Progenitor cell of endocrine pancreas (in vitro differentiated cells): ENCODE results near the gene CDK11B. TPM values are rescaled to one million over a fixed set of nuclear protein-coding genes. Genes with fewer than 3 reads are reported as not detected.
A peak's percentile ranks its signal among the peaks of the same experiment; 100 is the strongest.

Experiments
- DNase-seq: peaks from one replicate; pipeline ENCODE4 v3.0.0; 2021; ENCODE audit warnings: low spot score; ENCODE audit not compliant: unreplicated experiment
- H3K27ac Mint-ChIP-seq: 2 replicates; pipeline ENCODE4 v1.8.0; 2021; ENCODE audit warnings: mild to moderate bottlenecking, moderate library complexity, mixed read lengths
- H3K27me3 Mint-ChIP-seq: 2 replicates; pipeline ENCODE4 v1.8.0; 2021; ENCODE audit warnings: mixed read lengths
- H3K36me3 Mint-ChIP-seq: 2 replicates; pipeline ENCODE4 v1.8.0; 2022; ENCODE audit warnings: mixed read lengths; ENCODE audit not compliant: insufficient read depth
- H3K4me1 Mint-ChIP-seq: 2 replicates; pipeline ENCODE4 v1.8.0; 2021; ENCODE audit warnings: low read depth, mixed read lengths
- H3K4me3 Mint-ChIP-seq: 2 replicates; pipeline ENCODE4 v1.8.0; 2021; ENCODE audit warnings: low read depth, mild to moderate bottlenecking, moderate library complexity, mixed read lengths
- H3K9me3 Mint-ChIP-seq: 2 replicates; pipeline ENCODE4 v1.8.0; 2021; ENCODE audit warnings: low read depth, mixed read lengths
- total RNA-seq: library from RNA; stranded (reverse); gene quantifications from 2 replicates; pipeline ENCODE4 v1.2.1, GENCODE V29; 2021
- TF ChIP-seq, protein P1 (sequence below): fragments of 200-600 bp; sonication (generic); IDR thresholded peaks from one replicate; pipeline ENCODE4 v1.5.0; 2021; ENCODE audit warnings: antibody characterized with exemption, mild to moderate bottlenecking; ENCODE audit not compliant: unreplicated experiment

The CDK11B gene
- total RNA-seq, 1 donor from 2014 or later = 28.7 TPM

DNA sequence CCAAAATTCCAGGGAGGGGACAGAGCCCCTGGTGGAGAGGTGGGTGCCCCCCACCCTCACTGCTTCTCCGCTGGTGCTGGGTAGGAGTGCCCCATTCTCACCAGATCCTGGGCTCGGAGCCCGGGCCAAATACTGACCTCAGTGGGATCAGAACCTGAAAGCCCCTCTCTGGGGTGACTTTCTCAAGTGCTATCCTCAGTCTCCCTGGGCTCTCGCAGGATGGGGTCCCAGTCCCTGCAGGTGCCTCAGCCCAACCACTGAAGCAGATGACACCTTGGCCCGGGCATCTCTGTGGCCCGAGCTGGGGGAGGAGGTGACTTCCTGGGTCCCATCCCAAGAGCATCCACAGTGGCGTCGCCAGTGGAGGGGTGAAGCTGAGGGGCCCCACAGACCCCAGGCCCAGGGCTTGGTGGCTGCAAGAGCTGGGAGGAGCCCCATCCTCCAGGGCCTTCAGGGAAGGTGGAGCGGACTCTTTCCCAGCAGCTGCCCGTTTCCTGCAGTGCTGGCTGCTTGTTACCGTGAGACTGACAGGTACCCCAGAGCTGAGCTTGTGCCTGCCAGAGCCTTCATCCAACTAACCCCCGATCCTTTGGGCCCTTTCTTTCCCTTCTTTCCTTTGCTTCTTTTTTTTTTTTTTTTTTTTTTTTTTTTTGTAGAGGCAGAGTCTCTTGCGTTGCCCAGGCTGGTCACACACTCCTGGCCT is 55.0 kb downstream of the CDK11B start:
- no peaks in the 10 kb centered on the region for H3K9me3 Mint-ChIP-seq
- H3K36me3 Mint-ChIP-seq = no peaks in the 10 kb centered on the region
- peaks cover 34% of the 10 kb centered on the region for H3K27me3 Mint-ChIP-seq
- peaks cover 2% of the 10 kb centered on the region for H3K4me1 Mint-ChIP-seq
- no peak for DNase-seq
- no peak overlapping the region for H3K27ac Mint-ChIP-seq
- TF ChIP-seq, protein P1, sequence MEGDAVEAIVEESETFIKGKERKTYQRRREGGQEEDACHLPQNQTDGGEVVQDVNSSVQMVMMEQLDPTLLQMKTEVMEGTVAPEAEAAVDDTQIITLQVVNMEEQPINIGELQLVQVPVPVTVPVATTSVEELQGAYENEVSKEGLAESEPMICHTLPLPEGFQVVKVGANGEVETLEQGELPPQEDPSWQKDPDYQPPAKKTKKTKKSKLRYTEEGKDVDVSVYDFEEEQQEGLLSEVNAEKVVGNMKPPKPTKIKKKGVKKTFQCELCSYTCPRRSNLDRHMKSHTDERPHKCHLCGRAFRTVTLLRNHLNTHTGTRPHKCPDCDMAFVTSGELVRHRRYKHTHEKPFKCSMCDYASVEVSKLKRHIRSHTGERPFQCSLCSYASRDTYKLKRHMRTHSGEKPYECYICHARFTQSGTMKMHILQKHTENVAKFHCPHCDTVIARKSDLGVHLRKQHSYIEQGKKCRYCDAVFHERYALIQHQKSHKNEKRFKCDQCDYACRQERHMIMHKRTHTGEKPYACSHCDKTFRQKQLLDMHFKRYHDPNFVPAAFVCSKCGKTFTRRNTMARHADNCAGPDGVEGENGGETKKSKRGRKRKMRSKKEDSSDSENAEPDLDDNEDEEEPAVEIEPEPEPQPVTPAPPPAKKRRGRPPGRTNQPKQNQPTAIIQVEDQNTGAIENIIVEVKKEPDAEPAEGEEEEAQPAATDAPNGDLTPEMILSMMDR = no peak
- peak overlapping the region; percentile 24 for H3K4me3 Mint-ChIP-seq

DNA sequence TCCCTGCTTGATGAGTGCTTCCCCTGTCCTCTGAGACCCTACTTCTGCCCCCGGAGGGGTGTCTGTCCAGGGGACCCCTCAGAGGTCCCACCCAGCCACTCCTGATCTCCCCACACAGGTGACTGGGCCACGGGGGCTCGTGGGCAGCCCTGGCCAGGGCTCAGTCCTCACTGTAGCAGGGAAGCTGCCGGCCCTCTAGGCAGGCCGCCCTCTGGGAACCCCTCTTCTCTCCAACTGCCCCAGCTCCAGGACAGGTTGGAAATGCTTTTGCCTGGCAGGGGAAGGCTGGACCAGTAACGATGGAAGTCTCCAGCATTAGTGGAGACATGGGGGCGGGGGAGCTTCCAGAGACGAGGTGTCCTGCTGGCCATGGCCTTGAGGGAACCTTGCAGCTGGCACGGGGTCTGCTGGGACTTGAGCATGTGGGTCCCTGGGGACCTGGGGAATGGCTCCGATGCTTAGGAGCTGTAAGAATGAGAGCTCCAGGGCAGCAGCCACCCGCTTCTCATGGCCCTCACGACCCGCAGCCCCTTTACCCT is 55.8 kb downstream of the CDK11B start:
- peaks cover 42% of the 10 kb centered on the region for H3K27me3 Mint-ChIP-seq

DNA sequence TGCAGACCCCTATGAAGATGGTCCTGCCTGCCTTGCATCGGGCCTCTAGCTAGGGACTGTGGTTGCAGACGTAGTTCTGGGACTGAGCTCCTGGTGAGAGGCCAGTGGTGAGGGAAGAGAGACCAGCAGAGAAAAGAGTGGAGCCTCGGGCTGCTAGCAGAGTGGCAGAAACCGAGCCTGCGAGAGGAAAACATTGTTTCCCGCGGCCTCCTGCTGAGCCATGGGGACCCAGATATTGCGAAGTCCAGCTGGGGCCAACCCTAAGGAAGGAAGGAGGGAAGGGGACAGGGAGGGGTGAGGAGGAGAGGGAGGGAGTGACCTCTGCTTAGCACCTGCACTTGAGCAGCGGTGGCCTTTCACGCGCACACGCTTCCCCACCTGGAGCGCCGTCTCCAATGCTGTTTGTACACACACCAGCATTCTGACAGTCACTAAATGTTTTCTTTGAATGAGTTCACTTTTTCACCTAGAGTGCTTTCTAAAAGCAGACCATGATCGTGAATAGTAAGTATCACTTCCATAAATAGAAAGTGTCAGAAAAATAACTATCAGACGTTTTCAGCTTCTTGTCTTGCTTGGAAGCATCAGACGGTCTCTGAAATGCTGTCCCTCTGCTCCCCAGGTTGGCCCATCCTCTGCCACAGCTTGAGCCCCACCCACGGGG is 56.4 kb downstream of the CDK11B start:
- peaks cover 47% of the 10 kb centered on the region for H3K27me3 Mint-ChIP-seq
- no peak overlapping the region for H3K27ac Mint-ChIP-seq
- no peak for DNase-seq
- H3K36me3 Mint-ChIP-seq = no peaks in the 10 kb centered on the region
- TF ChIP-seq, protein P1 = no peak
- H3K9me3 Mint-ChIP-seq = no peaks in the 10 kb centered on the region
- no peak overlapping the region for H3K4me3 Mint-ChIP-seq
- peaks cover 3% of the 10 kb centered on the region for H3K4me1 Mint-ChIP-seq

More for the DNA sequence above, 55.8 kb downstream of the CDK11B start:
- Mint-ChIP-seq H3K36me3 (no peaks in the 10 kb centered on the region), H3K4me1 (peaks cover 3% of the 10 kb centered on the region), H3K27ac (no peak overlapping the region), H3K9me3 (no peaks in the 10 kb centered on the region), H3K4me3 (no peak overlapping the region)
- TF ChIP-seq, protein P1 = no peak
- DNase-seq = no peak

DNA sequence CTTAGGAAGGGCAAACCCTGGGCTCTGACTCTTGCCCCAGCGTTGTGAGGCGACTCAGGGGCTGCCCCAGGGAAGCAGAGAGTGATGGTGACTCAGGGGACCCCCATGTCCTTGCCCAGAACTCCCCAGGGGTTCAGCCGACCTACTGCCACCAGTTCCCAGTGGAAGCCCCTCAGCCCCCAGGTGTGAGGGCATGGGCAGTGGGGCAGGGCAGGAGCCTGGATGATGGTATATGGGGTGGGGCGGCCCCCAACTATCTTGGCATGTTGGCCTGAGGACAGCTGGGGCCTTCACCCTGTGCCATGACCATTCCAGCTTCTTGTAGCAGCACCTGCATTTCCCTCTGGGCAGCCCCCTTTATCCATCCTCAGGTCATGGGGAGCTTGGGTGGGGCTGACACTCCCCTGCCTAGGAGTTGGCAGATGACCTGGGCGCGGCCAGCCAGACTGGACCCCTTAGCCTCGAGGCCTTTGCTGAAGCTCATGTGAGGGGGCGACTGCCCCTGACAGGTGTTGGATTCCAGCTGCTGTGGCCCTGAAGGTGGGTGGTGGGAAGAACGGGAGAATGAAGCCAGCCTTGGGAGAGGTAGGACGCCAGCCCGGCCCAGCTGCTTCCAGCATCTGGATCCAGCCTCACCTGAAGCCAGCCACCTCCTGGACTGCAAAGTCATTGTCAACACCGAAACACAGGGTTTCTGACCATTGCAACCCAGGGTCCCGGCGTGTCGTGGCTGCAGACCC is 57.1 kb downstream of the CDK11B start:
- no peak overlapping the region for H3K4me3 Mint-ChIP-seq
- DNase-seq = no peak
- no peaks in the 10 kb centered on the region for H3K36me3 Mint-ChIP-seq
- H3K27me3 Mint-ChIP-seq = peaks cover 47% of the 10 kb centered on the region
- H3K27ac Mint-ChIP-seq = no peak overlapping the region
- TF ChIP-seq, protein P1 = no peak
- H3K4me1 Mint-ChIP-seq = peaks cover 3% of the 10 kb centered on the region
- no peaks in the 10 kb centered on the region for H3K9me3 Mint-ChIP-seq
